ENCODE data around the gene YWHAE.

YWHAE gene

GRCh38 chr17:1344521-1344920 lies 55.5 kb downstream of the YWHAE start:
- no peak for TF ChIP-seq CTCF (IDR thresholded peaks at IDR 0.05; ENCODE audit: insufficient read depth, low read length, poor library complexity, severe bottlenecking)
- no peak overlapping the region for H3K4me3 ChIP-seq (replicated peaks; ENCODE audit: low read depth, low read length)
- H3K27me3 ChIP-seq (replicated peaks; ENCODE audit: control insufficient read depth, insufficient read depth, low read length) = no peaks in the 10 kb centered on the region
- peaks cover 7% of the 10 kb centered on the region for H3K36me3 ChIP-seq (ENCODE audit: control insufficient read depth, insufficient read depth, low read length)
- DNase-seq (ENCODE audit: extremely low read depth, insufficient read length) = no peak

GRCh38 chr17:1343554-1343953 lies 56.5 kb downstream of the YWHAE start:
- Histone ChIP-seq H3K27me3 (replicated peaks; ENCODE audit: control insufficient read depth, insufficient read depth, low read length) (no peaks in the 10 kb centered on the region), H3K4me3 (replicated peaks; ENCODE audit: low read depth, low read length) (no peak overlapping the region), H3K36me3 (ENCODE audit: control insufficient read depth, insufficient read depth, low read length) (peaks cover 7% of the 10 kb centered on the region)
- TF ChIP-seq CTCF (IDR thresholded peaks at IDR 0.05; ENCODE audit: insufficient read depth, low read length, poor library complexity, severe bottlenecking) = no peak
- no peak for DNase-seq (ENCODE audit: extremely low read depth, insufficient read length)

- no peak for DNase-seq (ENCODE audit: extremely low read depth, insufficient read length)
Measured at GRCh38 chr17:1340371-1340770, 59.7 kb downstream of the YWHAE start.

GRCh38 chr17:1331708-1332107 lies 68.3 kb downstream of the YWHAE start:
- no peak for TF ChIP-seq CTCF (IDR thresholded peaks at IDR 0.05; ENCODE audit: insufficient read depth, low read length, poor library complexity, severe bottlenecking)
- H3K36me3 ChIP-seq (ENCODE audit: control insufficient read depth, insufficient read depth, low read length) = no peaks in the 10 kb centered on the region
- DNase-seq (ENCODE audit: extremely low read depth, insufficient read length) = no peak
- H3K27me3 ChIP-seq (replicated peaks; ENCODE audit: control insufficient read depth, insufficient read depth, low read length) = no peaks in the 10 kb centered on the region
- no peak overlapping the region for H3K4me3 ChIP-seq (replicated peaks; ENCODE audit: low read depth, low read length)

More at GRCh38 chr17:1340371-1340770, 59.7 kb downstream of the YWHAE start:
- no peak for TF ChIP-seq CTCF (IDR thresholded peaks at IDR 0.05; ENCODE audit: insufficient read depth, low read length, poor library complexity, severe bottlenecking)
- Histone ChIP-seq H3K4me3 (replicated peaks; ENCODE audit: low read depth, low read length) (no peak overlapping the region), H3K36me3 (ENCODE audit: control insufficient read depth, insufficient read depth, low read length) (peaks cover 3% of the 10 kb centered on the region), H3K27me3 (replicated peaks; ENCODE audit: control insufficient read depth, insufficient read depth, low read length) (no peaks in the 10 kb centered on the region)

- no peak for DNase-seq (ENCODE audit: extremely low read depth, insufficient read length)
- no peak overlapping the region for H3K4me3 ChIP-seq (replicated peaks; ENCODE audit: low read depth, low read length)
- no peak for TF ChIP-seq CTCF (IDR thresholded peaks at IDR 0.05; ENCODE audit: insufficient read depth, low read length, poor library complexity, severe bottlenecking)
- no peaks in the 10 kb centered on the region for H3K27me3 ChIP-seq (replicated peaks; ENCODE audit: control insufficient read depth, insufficient read depth, low read length)
- H3K36me3 ChIP-seq (ENCODE audit: control insufficient read depth, insufficient read depth, low read length) = no peaks in the 10 kb centered on the region
Measured at GRCh38 chr17:1329745-1330343, 70.2 kb downstream of the YWHAE start.

GRCh38 chr17:1328437-1328836 lies 71.6 kb downstream of the YWHAE start:
- TF ChIP-seq CTCF (IDR thresholded peaks at IDR 0.05; ENCODE audit: insufficient read depth, low read length, poor library complexity, severe bottlenecking) = no peak
- Histone ChIP-seq H3K36me3 (ENCODE audit: control insufficient read depth, insufficient read depth, low read length) (no peaks in the 10 kb centered on the region), H3K4me3 (replicated peaks; ENCODE audit: low read depth, low read length) (no peak overlapping the region), H3K27me3 (replicated peaks; ENCODE audit: control insufficient read depth, insufficient read depth, low read length) (no peaks in the 10 kb centered on the region)
- no peak for DNase-seq (ENCODE audit: extremely low read depth, insufficient read length)

All from GM06990 (cell line).